ENCODE results near the gene SAMD13. TPM values are rescaled to one million over a fixed set of nuclear protein-coding genes. Genes with fewer than 3 reads are reported as not detected.

Gene SAMD13
- total RNA-seq, 1 experiment from 2014 or later: 0.61 TPM

DNA sequence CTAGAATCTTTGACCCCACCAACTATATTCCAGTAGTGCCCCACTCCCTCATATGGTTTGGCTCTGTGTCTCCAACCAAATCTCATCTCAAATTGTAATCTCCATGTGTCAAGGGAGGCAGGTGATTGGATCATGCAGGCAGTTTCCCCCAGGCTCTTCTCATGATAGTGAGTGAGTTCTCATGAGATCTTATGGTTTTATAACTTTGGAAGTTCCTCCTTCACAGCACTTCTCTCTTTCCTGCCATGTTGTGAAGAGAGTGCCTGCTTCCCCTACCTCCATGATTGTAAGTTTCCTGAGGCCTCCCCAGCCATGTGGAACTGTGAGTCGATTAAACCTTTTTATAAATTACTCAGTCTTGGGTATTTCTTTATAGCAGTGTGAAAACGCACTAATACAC, 7.7 kb upstream of the SAMD13 start:
- no peak overlapping the region for H2BK12ac ChIP-seq (ENCODE audit: insufficient read length, low read depth, low read length)
- peaks cover 2 to 6% (median 2%) of the 10 kb centered on the region in 3 experiments; a peak in 6 of 7 replicates for H3K36me3 Mint-ChIP-seq (ENCODE audit: insufficient read depth in 1 of 3, low read depth in 3 of 3)
- H3T11ph ChIP-seq (ENCODE audit: low read length): no peak overlapping the region
- no peak overlapping the region for H3K4me2 ChIP-seq (ENCODE audit: insufficient read depth, insufficient read length, low read length)
- peaks cover 9 to 19% of the 10 kb centered on the region in 2 experiments for H3K9me3 Mint-ChIP-seq
- H2BK20ac ChIP-seq (ENCODE audit: low read depth, low read length, poor library complexity, severe bottlenecking): no peak overlapping the region
- H3K9ac ChIP-seq (ENCODE audit: extremely low read depth, insufficient read length, low read length): no peak overlapping the region
- H2BK5ac ChIP-seq (ENCODE audit: insufficient read length, low read length): no peak overlapping the region
- H4K20me1 ChIP-seq (ENCODE audit: control insufficient read depth, insufficient read depth, insufficient read length): no peaks in the 10 kb centered on the region
- H3K14ac ChIP-seq (ENCODE audit: insufficient read depth, low read length): no peak overlapping the region
- WGBS (ENCODE audit: extremely low coverage, insufficient read length, low lambda C conversion rate): no CpG with 5 or more reads among the region's 2 CpGs
- H3K23ac ChIP-seq (ENCODE audit: insufficient read length, low read depth, low read length): no peak overlapping the region
- H3K4me1 Mint-ChIP-seq: peaks cover 10 to 17% of the 10 kb centered on the region in 2 experiments
- H2AK5ac ChIP-seq (ENCODE audit: insufficient read length, low read length): no peak overlapping the region
- no peak overlapping the region for H4K91ac ChIP-seq (ENCODE audit: insufficient read length, low read depth, low read length)
- no peak overlapping the region for H2BK15ac ChIP-seq (ENCODE audit: low read depth, low read length)
- peaks cover 18% of the 10 kb centered on the region for H3K27me3 Mint-ChIP-seq (ENCODE audit: low read depth)
- no peaks in the 10 kb centered on the region for H3K27me3 ChIP-seq (ENCODE audit: insufficient read depth, low read length)
- H3K9me3 ChIP-seq (ENCODE audit: control insufficient read depth, low read depth, low read length): no peaks in the 10 kb centered on the region
- peaks cover 1% of the 10 kb centered on the region for H3K23me2 ChIP-seq (ENCODE audit: insufficient read length, low read depth, low read length, poor library complexity, severe bottlenecking)
- no peak for DNase-seq
- no peak overlapping the region; a peak in 1 of 5 replicates for H3K4me3 Mint-ChIP-seq
- H3K18ac ChIP-seq (ENCODE audit: insufficient read length, low read depth, low read length): no peak overlapping the region
- H3K27ac Mint-ChIP-seq: no peak overlapping the region
- H2AFZ ChIP-seq (ENCODE audit: low read length): no peak overlapping the region
- no peak overlapping the region for H3K56ac ChIP-seq (ENCODE audit: insufficient read length, low read depth, low read length)
- no peak overlapping the region for H3K4ac ChIP-seq (ENCODE audit: low read depth, low read length)
- TF ChIP-seq, protein P1, sequence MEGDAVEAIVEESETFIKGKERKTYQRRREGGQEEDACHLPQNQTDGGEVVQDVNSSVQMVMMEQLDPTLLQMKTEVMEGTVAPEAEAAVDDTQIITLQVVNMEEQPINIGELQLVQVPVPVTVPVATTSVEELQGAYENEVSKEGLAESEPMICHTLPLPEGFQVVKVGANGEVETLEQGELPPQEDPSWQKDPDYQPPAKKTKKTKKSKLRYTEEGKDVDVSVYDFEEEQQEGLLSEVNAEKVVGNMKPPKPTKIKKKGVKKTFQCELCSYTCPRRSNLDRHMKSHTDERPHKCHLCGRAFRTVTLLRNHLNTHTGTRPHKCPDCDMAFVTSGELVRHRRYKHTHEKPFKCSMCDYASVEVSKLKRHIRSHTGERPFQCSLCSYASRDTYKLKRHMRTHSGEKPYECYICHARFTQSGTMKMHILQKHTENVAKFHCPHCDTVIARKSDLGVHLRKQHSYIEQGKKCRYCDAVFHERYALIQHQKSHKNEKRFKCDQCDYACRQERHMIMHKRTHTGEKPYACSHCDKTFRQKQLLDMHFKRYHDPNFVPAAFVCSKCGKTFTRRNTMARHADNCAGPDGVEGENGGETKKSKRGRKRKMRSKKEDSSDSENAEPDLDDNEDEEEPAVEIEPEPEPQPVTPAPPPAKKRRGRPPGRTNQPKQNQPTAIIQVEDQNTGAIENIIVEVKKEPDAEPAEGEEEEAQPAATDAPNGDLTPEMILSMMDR (conservative IDR thresholded peaks at IDR 0.05): no peak
- no peak overlapping the region for H3K27ac ChIP-seq (ENCODE audit: insufficient read length, low read depth, low read length)
- no peaks in the 10 kb centered on the region; the same call in 1 of the 2 replicates for H3K4me1 ChIP-seq (ENCODE audit: insufficient read depth, low read length)
- no peak overlapping the region for H2BK120ac ChIP-seq (ENCODE audit: low read depth, low read length, poor library complexity, severe bottlenecking)
- H3K79me1 ChIP-seq (ENCODE audit: insufficient read depth, low read depth, low read length, poor library complexity, severe bottlenecking): no peaks in the 10 kb centered on the region
- no peaks in the 10 kb centered on the region for H3K79me2 ChIP-seq (ENCODE audit: insufficient read depth, low read length)
- H4K8ac ChIP-seq (replicated peaks; ENCODE audit: insufficient read length, low read depth, low read length): no peak overlapping the region
- no peak overlapping the region for H4K5ac ChIP-seq (ENCODE audit: insufficient read length, low read depth, low read length)
